Middle frontal gyrus (tissue), 1 donor: ENCODE results near the gene NPR3.

ENCODE experiments used
- DNase-seq: peaks from one replicate; pipeline ENCODE4 v3.0.0-alpha.2; 2015; ENCODE audit warnings: low spot score; ENCODE audit errors: extremely low spot score

The NPR3 gene

DNA sequence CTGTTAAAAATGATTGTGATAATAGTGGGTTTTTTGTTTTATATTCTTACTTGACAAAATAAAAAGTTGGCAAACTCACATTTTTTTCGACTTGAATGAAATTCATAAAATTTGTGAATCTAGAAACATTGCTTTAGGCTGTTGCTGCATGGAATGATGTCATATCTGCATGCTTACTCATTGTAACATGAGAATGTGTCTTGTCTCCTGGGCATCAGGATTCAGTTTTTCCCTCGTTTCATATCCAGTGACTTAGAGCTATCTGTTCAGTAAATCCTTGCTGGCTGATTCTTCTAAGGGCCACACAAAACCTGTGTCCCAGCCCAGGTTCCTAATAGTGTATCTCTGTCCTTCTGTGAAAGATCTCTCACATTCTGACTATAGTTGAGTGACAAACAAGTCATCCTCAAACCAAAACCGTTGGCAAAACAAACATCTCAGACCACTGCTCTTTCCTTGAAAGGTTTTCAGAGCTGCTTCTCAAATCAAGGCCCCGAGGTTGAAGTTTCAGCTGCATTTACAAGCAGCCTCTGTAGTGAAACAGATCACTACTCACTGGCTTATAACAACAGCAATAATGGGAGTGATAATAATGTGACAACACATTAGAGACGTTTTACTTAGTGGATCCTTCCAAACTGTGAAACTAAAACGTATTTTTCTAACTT is 95.0 kb downstream of the NPR3 start:
- DNase-seq: no peak

DNA sequence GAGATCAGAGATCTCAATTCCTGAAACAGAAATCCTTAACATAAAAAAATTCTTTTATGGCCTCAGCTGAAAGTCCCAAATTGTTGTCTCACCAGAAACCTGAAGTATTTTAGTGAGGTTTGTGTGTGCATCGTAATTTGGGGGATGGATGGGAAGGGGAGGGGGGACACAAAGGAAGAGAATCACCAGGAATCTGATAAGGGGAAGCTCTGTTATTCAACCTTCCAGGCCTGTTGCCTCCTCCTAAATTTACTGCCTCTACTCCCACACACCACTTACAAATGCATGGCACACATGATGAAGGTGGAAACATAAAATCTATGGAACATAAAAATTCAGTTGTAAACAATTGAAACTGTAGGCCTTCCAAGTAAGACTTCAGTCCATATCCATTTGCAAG is 97.7 kb downstream of the NPR3 start:
- no peak for DNase-seq

DNA sequence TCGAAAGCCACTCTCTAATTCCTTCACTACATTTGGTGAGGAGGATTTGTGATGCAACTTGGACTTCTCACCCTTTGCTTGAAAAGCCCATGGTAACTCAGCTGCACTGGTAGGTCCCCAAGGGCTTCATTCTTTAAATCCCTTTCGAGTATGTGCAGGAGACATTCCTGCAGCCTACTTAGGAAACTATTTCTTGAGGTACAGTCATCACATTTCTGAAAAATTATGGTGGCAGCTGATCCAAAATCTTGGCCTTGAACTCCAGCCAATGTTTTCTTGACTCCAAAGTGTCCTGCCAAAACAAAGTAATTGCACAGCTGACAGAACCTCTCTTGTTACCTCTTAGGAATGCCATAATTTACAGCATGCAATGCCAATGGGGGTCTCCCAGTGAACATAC is 99.7 kb downstream of the NPR3 start:
- DNase-seq: no peak

DNA sequence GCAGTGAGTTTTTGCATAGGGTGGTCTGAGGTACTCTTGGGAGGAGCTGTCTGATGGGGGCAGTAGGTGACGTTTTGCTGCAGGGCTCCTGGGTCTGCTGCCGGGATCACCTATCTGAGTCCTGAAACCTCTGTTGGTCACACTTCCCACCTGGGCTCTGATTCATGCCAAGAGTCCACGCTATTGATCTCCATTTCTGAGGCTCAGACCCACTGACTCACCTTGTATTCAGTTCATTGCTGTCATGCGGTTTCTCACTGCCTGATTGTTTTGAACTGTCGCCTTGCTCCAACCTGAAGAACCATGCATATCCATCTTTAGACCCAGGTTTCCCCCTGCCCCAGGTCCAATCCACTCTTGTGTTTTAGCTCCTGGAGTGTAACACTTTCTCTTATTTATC is 101.3 kb downstream of the NPR3 start:
- no peak for DNase-seq

DNA sequence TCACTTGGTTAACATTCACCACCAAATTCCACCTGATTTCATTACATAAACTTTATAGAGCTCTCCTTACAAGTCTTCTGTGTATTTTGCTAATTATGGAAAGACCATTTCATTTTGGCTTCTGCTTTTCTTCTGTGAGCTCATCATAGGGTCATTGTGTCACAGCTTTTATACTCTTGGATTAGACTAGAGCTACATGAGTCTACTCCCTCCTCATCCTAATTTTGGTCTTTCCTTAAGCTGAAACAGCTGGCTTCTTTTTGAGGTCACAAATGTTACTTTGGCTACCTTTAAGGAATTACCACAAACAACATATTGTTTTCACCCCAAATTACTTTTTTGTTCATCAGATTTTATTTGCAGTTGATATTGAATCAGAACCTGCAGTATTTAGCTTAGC is 103.0 kb downstream of the NPR3 start:
- DNase-seq: no peak

DNA sequence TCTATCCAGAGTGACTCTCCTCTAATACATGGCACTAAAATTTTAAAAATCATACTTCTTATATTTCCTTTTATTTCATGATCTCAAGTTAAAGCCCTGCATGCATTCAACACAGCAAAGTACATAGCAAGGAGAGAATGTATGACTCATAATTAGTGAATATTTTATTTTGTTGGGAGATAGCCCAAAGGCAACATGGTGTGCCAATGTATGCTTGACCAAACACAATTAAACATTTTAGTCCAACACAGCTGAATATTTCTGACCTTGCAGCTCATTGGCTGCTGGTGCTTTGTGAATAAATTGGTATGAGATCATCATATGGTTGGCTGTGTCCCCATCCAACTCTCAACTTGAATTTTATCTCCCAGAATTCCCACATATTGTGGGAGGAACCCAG is 103.5 kb downstream of the NPR3 start:
- no peak for DNase-seq

DNA sequence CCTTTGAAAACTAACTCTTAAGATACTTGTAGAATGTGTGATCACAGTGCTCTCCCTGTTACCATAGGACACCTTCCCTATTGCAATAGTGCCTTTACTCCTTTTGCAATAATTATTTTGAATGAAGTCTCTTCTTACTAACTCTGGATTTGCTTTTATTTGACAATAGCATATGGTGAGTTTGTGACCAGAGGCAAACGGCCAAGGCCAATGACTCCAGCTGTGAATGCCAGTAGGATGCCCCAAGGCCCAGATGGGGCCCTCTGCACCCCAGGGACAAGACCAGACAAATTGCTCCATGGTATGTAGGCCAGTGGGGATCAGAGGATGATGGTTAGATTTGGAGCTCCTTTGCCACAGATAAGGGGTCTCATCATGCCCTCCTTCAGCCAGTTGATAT is 116.9 kb downstream of the NPR3 start:
- no peak for DNase-seq

DNA sequence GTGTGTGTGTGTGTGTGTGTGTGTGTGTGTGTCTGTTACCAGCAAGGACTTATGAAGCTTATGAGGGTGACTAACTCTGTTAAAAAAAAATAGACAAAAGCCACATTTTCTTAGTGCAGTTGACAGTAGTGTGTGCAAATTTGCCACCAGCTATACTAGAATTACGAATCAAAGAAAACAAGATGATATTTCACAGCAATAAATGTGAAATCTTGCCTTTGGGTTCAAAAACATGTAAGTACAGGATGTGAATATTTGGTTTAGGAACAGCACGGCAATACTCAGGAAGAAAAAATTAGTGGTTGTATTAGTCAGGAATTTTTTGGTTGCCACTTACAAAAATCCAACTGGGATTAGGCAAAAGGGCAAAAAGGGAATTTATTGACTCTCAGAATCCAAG is 117.4 kb downstream of the NPR3 start:
- no peak for DNase-seq

DNA sequence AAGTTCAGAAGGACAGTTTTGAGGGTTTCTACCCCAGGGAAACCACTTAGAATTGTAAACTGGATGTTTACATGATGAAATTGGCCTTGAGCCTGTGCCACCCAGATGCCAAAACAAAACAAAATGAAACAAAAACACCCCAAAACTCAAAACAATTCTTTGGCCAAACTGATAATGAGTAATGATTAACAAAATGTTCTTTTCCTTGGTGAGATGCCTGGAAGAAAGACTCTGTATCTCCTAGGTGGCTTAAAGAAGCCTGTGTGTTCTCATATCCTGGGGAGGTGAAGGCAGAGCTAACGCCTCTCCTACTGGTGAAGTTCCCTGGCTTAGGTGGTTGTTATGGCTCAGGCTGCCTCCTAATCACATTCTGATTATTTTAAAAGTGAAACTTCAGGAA is 120.5 kb downstream of the NPR3 start:
- no peak for DNase-seq

DNA sequence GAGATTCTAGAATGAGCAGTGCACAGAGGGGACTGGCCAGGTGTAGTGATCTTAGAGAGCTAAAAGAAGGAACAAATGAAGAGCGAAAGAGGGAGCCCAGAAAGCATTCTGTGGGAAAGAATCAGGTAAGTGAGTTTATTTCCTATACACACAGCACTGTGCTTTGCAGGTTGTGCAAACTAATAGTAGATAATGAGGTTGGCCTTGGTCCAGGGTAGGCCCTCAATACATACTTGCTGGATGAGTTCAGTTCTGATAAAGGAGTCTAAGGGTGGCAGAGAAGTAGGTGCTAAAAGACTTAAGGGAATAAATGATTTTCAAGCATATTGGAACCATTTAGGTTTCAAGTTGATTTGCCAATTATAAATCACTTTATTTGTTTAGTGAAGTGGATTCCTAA is 122.0 kb downstream of the NPR3 start:
- DNase-seq: no peak

DNA sequence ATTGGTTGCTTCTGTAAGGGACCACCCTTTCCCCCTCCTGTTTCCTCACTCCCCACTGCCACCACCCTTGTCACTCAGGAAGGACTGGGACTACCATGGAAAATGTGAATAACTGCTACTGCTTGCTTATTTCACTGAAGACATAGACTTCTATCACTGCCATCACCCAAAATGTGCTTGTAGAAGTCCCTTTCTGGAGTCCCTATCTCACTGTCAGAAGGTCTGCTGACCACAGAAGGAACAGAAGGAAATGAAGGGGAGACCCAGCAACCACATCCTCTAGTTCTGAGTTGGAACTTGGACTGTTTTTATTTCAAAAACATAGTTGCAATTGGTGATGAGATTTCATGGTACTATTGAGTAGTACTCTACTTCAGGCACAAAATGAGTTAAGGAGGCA is 122.5 kb downstream of the NPR3 start:
- no peak for DNase-seq

DNA sequence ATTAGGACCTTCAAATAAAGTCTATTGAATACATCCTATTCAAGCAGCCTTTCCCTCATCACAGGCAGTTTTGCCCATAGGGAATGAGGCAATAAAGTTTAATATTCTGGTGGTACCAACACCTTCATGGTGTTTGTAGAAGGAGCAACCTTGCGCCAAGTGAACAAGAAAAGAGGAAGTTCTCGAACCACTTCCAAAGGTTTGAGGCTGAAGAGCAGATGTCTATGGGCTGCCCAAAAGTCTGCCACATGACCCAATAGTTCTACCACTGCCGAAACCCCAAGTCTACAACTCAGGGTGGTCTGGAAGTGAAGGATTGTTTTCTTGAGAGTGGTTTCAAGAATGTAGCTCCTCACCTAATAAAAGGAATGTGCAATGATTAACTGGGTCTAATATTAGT is 123.1 kb downstream of the NPR3 start:
- no peak for DNase-seq

DNA sequence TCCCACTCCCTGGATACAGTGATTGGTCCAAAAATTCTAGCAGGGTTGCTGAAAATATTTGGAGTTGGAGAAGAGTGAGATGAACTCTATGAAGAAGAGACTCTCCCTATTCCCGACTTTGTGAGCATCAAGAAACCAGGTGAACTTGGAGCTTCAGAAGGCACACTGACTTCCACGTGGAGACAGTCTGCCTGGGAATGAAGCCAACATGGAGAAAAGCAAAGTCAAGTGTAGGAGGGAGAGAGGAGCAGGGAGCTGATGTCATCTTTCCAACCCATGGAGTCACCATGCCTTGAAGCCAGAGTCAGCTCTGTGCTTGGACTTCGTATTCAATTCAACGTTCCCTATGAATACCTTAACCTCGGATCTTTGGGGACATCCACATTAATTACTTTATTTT is 125.1 kb downstream of the NPR3 start:
- no peak for DNase-seq

DNA sequence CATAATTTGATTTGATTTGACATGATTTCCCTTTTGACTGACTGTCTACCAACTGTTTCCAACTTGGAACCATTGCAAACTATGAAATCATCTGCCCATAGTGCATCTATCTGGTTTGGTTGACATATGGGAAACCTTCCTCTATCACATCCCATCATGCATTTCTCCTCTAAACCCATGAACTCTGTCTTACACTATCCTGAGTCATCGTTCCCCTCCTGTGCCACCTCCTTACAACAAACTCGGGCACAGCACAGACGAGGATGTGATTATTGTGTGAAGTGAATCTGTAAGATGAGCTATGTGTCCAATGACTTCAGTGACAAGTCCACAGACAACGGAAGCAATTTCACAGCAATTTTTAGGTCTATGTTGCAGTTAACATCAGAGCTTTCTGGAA is 126.1 kb downstream of the NPR3 start:
- peak; percentile 4 for DNase-seq

DNA sequence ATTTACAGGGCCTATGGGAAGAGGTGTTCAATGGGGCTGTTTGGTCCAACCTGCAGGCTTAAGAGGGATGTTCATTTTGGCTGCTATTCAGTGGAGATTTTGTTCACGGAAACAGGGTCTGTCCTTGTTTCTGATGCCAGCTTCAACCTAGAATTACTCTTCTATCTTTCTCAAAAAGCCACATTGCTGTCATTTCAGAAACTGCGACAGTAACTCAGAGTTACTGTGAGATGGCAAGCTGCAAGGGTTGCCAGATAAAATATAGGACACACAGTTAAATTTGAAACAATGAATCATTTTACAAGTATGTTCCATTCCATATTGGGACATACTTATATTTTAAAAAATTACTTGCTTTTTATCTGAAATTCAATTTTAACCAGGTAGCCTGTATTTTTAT is 128.0 kb downstream of the NPR3 start:
- DNase-seq: no peak

DNA sequence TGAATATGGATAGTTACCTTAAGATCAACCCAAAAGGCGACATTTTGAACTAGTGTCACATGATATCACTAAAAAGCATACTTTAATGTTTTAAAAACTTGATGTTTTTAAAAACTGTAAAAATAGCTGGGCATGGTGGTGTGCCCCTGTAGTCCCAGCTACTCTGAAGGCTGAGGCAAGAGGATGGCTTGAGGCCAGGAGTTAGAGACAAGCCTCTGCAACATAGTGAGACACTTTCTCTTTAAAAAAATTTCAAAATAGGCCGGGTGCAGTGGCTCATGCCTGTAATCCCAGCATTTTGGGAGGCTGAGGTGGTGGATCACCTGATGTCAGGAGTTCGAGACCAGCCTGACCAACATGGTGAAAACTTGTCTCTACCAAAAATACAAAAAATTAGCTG is 129.5 kb downstream of the NPR3 start:
- no peak for DNase-seq
